ENCODE data around the gene SORCS2.

GRCh38 chr4:7510066-7510465 is 317.7 kb downstream of the SORCS2 start:
- TF ChIP-seq CTCF (IDR thresholded peaks at IDR 0.05) (no peak), REST (IDR thresholded peaks at IDR 0.05; ENCODE audit: insufficient read depth in 1 of 2, low read depth in 2 of 2, low read length in 1 of 2) (no peak), POLR2AphosphoS5 (IDR thresholded peaks at IDR 0.05; ENCODE audit: low read depth, low read length) (no peak), SIN3A (IDR thresholded peaks at IDR 0.05; ENCODE audit: borderline replicate concordance, insufficient read depth, low read depth, low read length) (no peak), TCF7L2 (IDR thresholded peaks at IDR 0.05; ENCODE audit: low read depth, low read length) (no peak)

Data from Panc1 (cell line).